ENCODE measurements around the gene BOLL. TPM values are rescaled to one million over a fixed set of nuclear protein-coding genes. Genes with fewer than 3 reads are reported as not detected.
A peak's percentile ranks its signal among the peaks of the same experiment; 100 is the strongest.

Gene BOLL
- total RNA-seq, 4 donors from 2014 or later, result not detected

- Histone ChIP-seq H3K36me3 (no peaks in the 10 kb centered on the region), H3K27me3 (peaks cover 12% of the 10 kb centered on the region), H3K4me1 (peaks cover 0 to 3% (median under 1%) of the 10 kb centered on the region in 4 donors), H3K27ac (no peak overlapping the region), H3K4me3 (no peak overlapping the region), H3K9me3 (no peaks in the 10 kb centered on the region)
- intact Hi-C loops (cut with DNase I; ENCODE audit: low total_unique reads), result no loop called here
- TF ChIP-seq CTCF (IDR thresholded peaks at IDR 0.05) (no peak), POLR2AphosphoS5 (IDR thresholded peaks at IDR 0.05) (no peak), EP300 (IDR thresholded peaks at IDR 0.05; ENCODE audit: low read depth) (no peak), POLR2A (IDR thresholded peaks at IDR 0.05) (no peak)
- in situ Hi-C loops (cut with MboI; ENCODE audit: low pct_ligation_motif_present in 1 of 4, low pct_unique_long_range_greater_than_20kb in 1 of 4, low sequenced_read_pairs in 3 of 4), result loop anchor here in 1 of 4 donors (25.0 kb wide), 1 partner anchor 327 kb away; no protein-coding TSS in a partner anchor
- WGBS, 2 donors (ENCODE audit: low coverage in 1 of 2), result 69 to 83% methylated on average over 2 to 3 of the region's 3 CpGs
- DNase-seq, result no peak
Observed at GRCh38 chr2:197810491-197810890, 25.4 kb upstream of the BOLL start.

GRCh38 chr2:197810016-197810415 lies 24.9 kb upstream of the BOLL start:
- Histone ChIP-seq H3K4me1 (peaks cover 0 to 5% (median 2%) of the 10 kb centered on the region in 4 donors), H3K9me3 (no peaks in the 10 kb centered on the region), H3K27me3 (peaks cover 15% of the 10 kb centered on the region), H3K4me3 (no peak overlapping the region), H3K36me3 (no peaks in the 10 kb centered on the region), H3K27ac (no peak overlapping the region)
- 94 to 100% methylated on average over 1 to 3 of the region's 3 CpGs for WGBS, 2 donors (ENCODE audit: low coverage in 1 of 2)
- no peak for DNase-seq
- in situ Hi-C loops (cut with MboI; ENCODE audit: low pct_ligation_motif_present in 1 of 4, low pct_unique_long_range_greater_than_20kb in 1 of 4, low sequenced_read_pairs in 3 of 4) (loop anchor here in 1 of 4 donors (25.0 kb wide), 1 partner anchor 327 kb away; no protein-coding TSS in a partner anchor), intact Hi-C loops (cut with DNase I; ENCODE audit: low total_unique reads) (no loop called here)
- TF ChIP-seq CTCF (IDR thresholded peaks at IDR 0.05) (no peak), POLR2AphosphoS5 (IDR thresholded peaks at IDR 0.05) (no peak), EP300 (IDR thresholded peaks at IDR 0.05; ENCODE audit: low read depth) (no peak), POLR2A (IDR thresholded peaks at IDR 0.05) (no peak)

- in situ Hi-C loops (cut with MboI; ENCODE audit: low pct_ligation_motif_present in 1 of 4, low pct_unique_long_range_greater_than_20kb in 1 of 4, low sequenced_read_pairs in 3 of 4) (loop anchor here (10.0 to 25.0 kb wide), 3 partner anchors 316 to 486 kb away; no protein-coding TSS in a partner anchor), intact Hi-C loops (cut with DNase I; ENCODE audit: low total_unique reads) (no loop called here)
- H3K36me3 ChIP-seq, result no peaks in the 10 kb centered on the region
- H3K4me3 ChIP-seq, result no peak overlapping the region
- no peak overlapping the region for H3K27ac ChIP-seq
- TF ChIP-seq POLR2AphosphoS5 (IDR thresholded peaks at IDR 0.05) (no peak), CTCF (IDR thresholded peaks at IDR 0.05) (no peak), POLR2A (IDR thresholded peaks at IDR 0.05) (no peak), EP300 (IDR thresholded peaks at IDR 0.05; ENCODE audit: low read depth) (no peak)
- WGBS, 2 donors (ENCODE audit: low coverage in 1 of 2), result 82 to 87% methylated on average over 3 to 5 of the region's 5 CpGs
- DNase-seq, result no peak
- H3K4me1 ChIP-seq, result peaks cover 0 to 10% (median 3%) of the 10 kb centered on the region in 4 donors
- H3K27me3 ChIP-seq, result peaks cover 21% of the 10 kb centered on the region
- no peaks in the 10 kb centered on the region for H3K9me3 ChIP-seq
Observed at GRCh38 chr2:197809064-197809463, 23.9 kb upstream of the BOLL start.

- Histone ChIP-seq H3K4me1 (peaks cover 6 to 18% (median 11%) of the 10 kb centered on the region in 4 donors), H3K9me3 (no peaks in the 10 kb centered on the region), H3K27ac (peak overlapping the region in 3 of 4 donors; percentile 76 to 78 (median 76)), H3K4me3 (peak overlapping the region; percentile 32 to 80 (median 62)), H3K36me3 (no peaks in the 10 kb centered on the region), H3K27me3 (peaks cover 30% of the 10 kb centered on the region)
- no peak for DNase-seq
- intact Hi-C loops (cut with DNase I; ENCODE audit: low total_unique reads), result no loop called here
- in situ Hi-C loops (cut with MboI; ENCODE audit: low pct_ligation_motif_present in 1 of 4, low pct_unique_long_range_greater_than_20kb in 1 of 4, low sequenced_read_pairs in 3 of 4), result loop anchor here (10.0 to 25.0 kb wide), 3 partner anchors 319 to 489 kb away; no protein-coding TSS in a partner anchor
- 42 to 43% methylated on average over 7 to 11 of the region's 11 CpGs for WGBS, 2 donors (ENCODE audit: low coverage in 1 of 2)
- TF ChIP-seq EP300 (IDR thresholded peaks at IDR 0.05; ENCODE audit: low read depth), result no peak
Observed at GRCh38 chr2:197805715-197806633, 20.9 kb upstream of the BOLL start.

Data from transverse colon (tissue), 4 donors.